H9 (cell line): Measurements from ENCODE around the gene BAG5. TPM values are rescaled to one million over a fixed set of nuclear protein-coding genes. Genes with fewer than 3 reads are reported as not detected.

Experiments used
- DNase-seq: peaks from one replicate; pipeline ENCODE4 v3.0.0-alpha.2; 2017
- H2AFZ ChIP-seq: one replicate; pipeline ENCODE4 v1.6.1; 2013; ENCODE audit warnings: mild to moderate bottlenecking, low read length, control low read depth, moderate library complexity
- H2AK5ac ChIP-seq: 2 replicates; pipeline ENCODE4 v1.6.1; 2013; ENCODE audit warnings: low read length, control low read depth, mixed read lengths; ENCODE audit not compliant: insufficient read length
- H2BK120ac ChIP-seq: one replicate; pipeline ENCODE4 v1.6.1; 2013; ENCODE audit warnings: low read depth, mild to moderate bottlenecking, low read length, control low read depth, inconsistent platforms; ENCODE audit not compliant: poor library complexity, severe bottlenecking
- H2BK12ac ChIP-seq: 2 replicates; pipeline ENCODE4 v1.6.1; 2013; ENCODE audit warnings: low read length, control low read depth, mixed read lengths, low read depth; ENCODE audit not compliant: insufficient read length
- H2BK15ac ChIP-seq: 2 replicates; pipeline ENCODE4 v1.6.1; 2013; ENCODE audit warnings: low read depth, low read length, control low read depth
- H2BK20ac ChIP-seq: one replicate; pipeline ENCODE4 v1.6.1; 2013; ENCODE audit warnings: low read depth, mild to moderate bottlenecking, low read length, control low read depth, inconsistent platforms; ENCODE audit not compliant: poor library complexity, severe bottlenecking
- H2BK5ac ChIP-seq: 2 replicates; pipeline ENCODE4 v1.6.1; 2013; ENCODE audit warnings: low read length, control low read depth, mixed read lengths; ENCODE audit not compliant: insufficient read length
- H3K14ac ChIP-seq: 2 replicates; pipeline ENCODE4 v1.6.1; 2013; ENCODE audit warnings: low read length, control low read depth; ENCODE audit not compliant: insufficient read depth
- H3K18ac ChIP-seq: 2 replicates; pipeline ENCODE4 v1.6.1; 2013; ENCODE audit warnings: low read depth, mild to moderate bottlenecking, mixed read lengths, low read length, control low read depth; ENCODE audit not compliant: insufficient read length
- H3K23ac ChIP-seq: 2 replicates; pipeline ENCODE4 v1.6.1; 2013; ENCODE audit warnings: low read length, control low read depth, mixed read lengths, low read depth; ENCODE audit not compliant: insufficient read length
- H3K23me2 ChIP-seq: 2 replicates; pipeline ENCODE4 v1.6.1; 2013; ENCODE audit warnings: low read depth, mild to moderate bottlenecking, mixed read lengths, low read length, control low read depth; ENCODE audit not compliant: insufficient read length, poor library complexity, severe bottlenecking
- H3K27ac ChIP-seq: 2 replicates; pipeline ENCODE4 v1.5.1; 2013; ENCODE audit warnings: low read length, control low read depth, mixed read lengths, low read depth; ENCODE audit not compliant: insufficient read length
- H3K27me3 ChIP-seq: 2 replicates; pipeline ENCODE4 v1.6.1; 2013; ENCODE audit warnings: low read length, control low read depth, inconsistent platforms; ENCODE audit not compliant: insufficient read depth
- H3K4ac ChIP-seq: 2 replicates; pipeline ENCODE4 v1.6.1; 2013; ENCODE audit warnings: low read depth, mild to moderate bottlenecking, control low read depth, inconsistent platforms, low read length, moderate library complexity
- H3K4me1 ChIP-seq: 2 replicates; pipeline ENCODE4 v1.6.1; 2013; ENCODE audit warnings: low read length, control low read depth, inconsistent platforms; ENCODE audit not compliant: insufficient read depth
- H3K4me2 ChIP-seq: 2 replicates; pipeline ENCODE4 v1.6.1; 2013; ENCODE audit warnings: low read length, control low read depth, mixed read lengths; ENCODE audit not compliant: insufficient read length, insufficient read depth
- H3K56ac ChIP-seq: 2 replicates; pipeline ENCODE4 v1.6.1; 2013; ENCODE audit warnings: low read depth, mild to moderate bottlenecking, mixed read lengths, low read length, control low read depth; ENCODE audit not compliant: insufficient read length
- H3K79me1 ChIP-seq: 2 replicates; pipeline ENCODE4 v1.6.1; 2013; ENCODE audit warnings: low read depth, mild to moderate bottlenecking, moderate library complexity, low read length, control low read depth, inconsistent platforms; ENCODE audit not compliant: insufficient read depth, poor library complexity, severe bottlenecking
- H3K79me2 ChIP-seq: 2 replicates; pipeline ENCODE4 v1.6.1; 2013; ENCODE audit warnings: low read length, control low read depth, inconsistent platforms; ENCODE audit not compliant: insufficient read depth
- H3K9ac ChIP-seq: 2 replicates; pipeline ENCODE4 v1.6.1; 2013; ENCODE audit warnings: low read length, control low read depth, mixed read lengths; ENCODE audit not compliant: insufficient read length; ENCODE audit errors: extremely low read depth
- H3K9me3 ChIP-seq: one replicate; pipeline ENCODE4 v1.6.1; 2013; ENCODE audit warnings: low read depth, low read length, inconsistent platforms; ENCODE audit not compliant: control insufficient read depth
- H3T11ph ChIP-seq: one replicate; pipeline ENCODE4 v1.6.1; 2013; ENCODE audit warnings: mild to moderate bottlenecking, low read length, control low read depth, inconsistent platforms
- H4K20me1 ChIP-seq: one replicate; pipeline ENCODE4 v1.6.1; 2013; ENCODE audit not compliant: control insufficient read depth, insufficient read length, insufficient read depth
- H4K5ac ChIP-seq: 2 replicates; pipeline ENCODE4 v1.6.1; 2013; ENCODE audit warnings: low read depth, mild to moderate bottlenecking, mixed read lengths, low read length, control low read depth; ENCODE audit not compliant: insufficient read length
- H4K8ac ChIP-seq: replicated peaks from 2 replicates; pipeline ENCODE4 v1.6.1; 2013; ENCODE audit warnings: low read length, control low read depth, mixed read lengths, low read depth; ENCODE audit not compliant: insufficient read length
- H4K91ac ChIP-seq: 2 replicates; pipeline ENCODE4 v1.6.1; 2013; ENCODE audit warnings: low read depth, mild to moderate bottlenecking, moderate library complexity, mixed read lengths, low read length, control low read depth; ENCODE audit not compliant: insufficient read length
- H3K27ac Mint-ChIP-seq, 3 experiments: 2 replicates in 2 of 3; 3 replicates in 1 of 3; pipeline ENCODE4 v1.8.0; 2020 to 2021; ENCODE audit warnings: mixed read lengths in 3 of 3, mild to moderate bottlenecking in 1 of 3, moderate library complexity in 1 of 3
- H3K27me3 Mint-ChIP-seq: 2 replicates; pipeline ENCODE4 v1.8.0; 2021; ENCODE audit warnings: low read depth, mild to moderate bottlenecking, moderate library complexity, mixed read lengths
- H3K36me3 Mint-ChIP-seq, 3 experiments: 2 replicates in 2 of 3; 3 replicates in 1 of 3; pipeline ENCODE4 v1.8.0; 2020 to 2021; ENCODE audit warnings: low read depth in 3 of 3, mixed read lengths in 3 of 3; ENCODE audit not compliant: insufficient read depth in 1 of 3
- H3K4me1 Mint-ChIP-seq, 2 experiments: 2 replicates each; pipeline ENCODE4 v1.8.0; 2020; ENCODE audit warnings: mixed read lengths in 2 of 2
- H3K4me3 Mint-ChIP-seq, 2 experiments: 2 replicates in 1 of 2; 3 replicates in 1 of 2; pipeline ENCODE4 v1.8.0; 2020 to 2021; ENCODE audit warnings: mild to moderate bottlenecking in 2 of 2, mixed read lengths in 2 of 2, moderate library complexity in 1 of 2
- H3K9me3 Mint-ChIP-seq, 2 experiments: 2 replicates in 1 of 2; 3 replicates in 1 of 2; pipeline ENCODE4 v1.8.0; 2020; ENCODE audit warnings: mild to moderate bottlenecking in 2 of 2, mixed read lengths in 2 of 2, moderate library complexity in 1 of 2
- CTCF ChIP-seq: fragments of 200-600 bp; sonication (generic); conservative IDR thresholded peaks from 3 replicates; pipeline ENCODE4 v1.8.0; 2021; ENCODE audit warnings: antibody characterized with exemption, mild to moderate bottlenecking
- WGBS: extraction: QIAGEN DNeasy Blood & Tissue Kit; methylation state at CpG from one replicate; pipeline ENCODE4 v1.1.7; 2013; ENCODE audit warnings: missing lambda C conversion rate, low lambda C conversion rate, mixed read lengths; ENCODE audit not compliant: insufficient read length; ENCODE audit errors: extremely low coverage; 5-methylcytosine and 5-hydroxymethylcytosine counted together
- total RNA-seq: library from RNA; stranded (reverse); gene quantifications from 2 replicates; pipeline ENCODE4 v1.2.1, GENCODE V29; 2021

The BAG5 gene
- total RNA-seq, 1 experiment from 2014 or later: 38.0 TPM

- H2AFZ ChIP-seq: no peak overlapping the region
- H4K5ac ChIP-seq: no peak overlapping the region
- Mint-ChIP-seq H3K27me3 (peaks cover 9% of the 10 kb centered on the region), H3K27ac (no peak overlapping the region), H3K36me3 (peaks cover 0 to 10% (median 4%) of the 10 kb centered on the region in 3 experiments; a peak in 4 of 7 replicates), H3K4me1 (peaks cover 6 to 11% of the 10 kb centered on the region in 2 experiments), H3K9me3 (no peaks in the 10 kb centered on the region), H3K4me3 (no peak overlapping the region)
- no peak overlapping the region for H3K4ac ChIP-seq
- no peaks in the 10 kb centered on the region for H3K27me3 ChIP-seq
- no peak overlapping the region for H3K4me2 ChIP-seq
- H3K9ac ChIP-seq: no peak overlapping the region
- H4K91ac ChIP-seq: no peak overlapping the region
- H3K23ac ChIP-seq: no peak overlapping the region
- no peak overlapping the region for H2BK20ac ChIP-seq
- H3K56ac ChIP-seq: no peak overlapping the region
- peaks cover 8% of the 10 kb centered on the region; the same call in 1 of the 2 replicates for H3K79me2 ChIP-seq
- H3K4me1 ChIP-seq: no peaks in the 10 kb centered on the region; the same call in 1 of the 2 replicates
- no peaks in the 10 kb centered on the region for H3K9me3 ChIP-seq
- peaks cover 11% of the 10 kb centered on the region for H3K79me1 ChIP-seq
- H3K18ac ChIP-seq: no peak overlapping the region
- H2BK5ac ChIP-seq: no peak overlapping the region
- H3K27ac ChIP-seq: no peak overlapping the region
- DNase-seq: no peak
- no peak overlapping the region for H3K14ac ChIP-seq
- H2BK120ac ChIP-seq: no peak overlapping the region
- WGBS: no CpG with 5 or more reads among the region's 22 CpGs
- H4K8ac ChIP-seq: no peak overlapping the region
- H3K23me2 ChIP-seq: peaks cover 5% of the 10 kb centered on the region
- H4K20me1 ChIP-seq: peaks cover 4% of the 10 kb centered on the region
- H3T11ph ChIP-seq: no peak overlapping the region
- no peak for TF ChIP-seq CTCF
- H2BK15ac ChIP-seq: no peak overlapping the region
- H2AK5ac ChIP-seq: no peak overlapping the region
- H2BK12ac ChIP-seq: no peak overlapping the region
Measured at GRCh38 chr14:103534576-103535061, 27.8 kb downstream of the BAG5 start.
